Neural progenitor cell (in vitro differentiated cells): ENCODE results near the gene STARD8.

Source experiments
- CTCF ChIP-seq: fragments of 200-600 bp; sonication (generic); IDR thresholded peaks from 2 replicates; pipeline ENCODE4 v1.5.1; 2017; ENCODE audit warnings: antibody characterized with exemption, mild to moderate bottlenecking
- EZH2 ChIP-seq: fragments of 200-600 bp; sonication (generic); IDR thresholded peaks from 2 replicates; pipeline ENCODE4 v1.6.1; 2017; ENCODE audit warnings: antibody characterized with exemption, mild to moderate bottlenecking, moderate library complexity

DNA sequence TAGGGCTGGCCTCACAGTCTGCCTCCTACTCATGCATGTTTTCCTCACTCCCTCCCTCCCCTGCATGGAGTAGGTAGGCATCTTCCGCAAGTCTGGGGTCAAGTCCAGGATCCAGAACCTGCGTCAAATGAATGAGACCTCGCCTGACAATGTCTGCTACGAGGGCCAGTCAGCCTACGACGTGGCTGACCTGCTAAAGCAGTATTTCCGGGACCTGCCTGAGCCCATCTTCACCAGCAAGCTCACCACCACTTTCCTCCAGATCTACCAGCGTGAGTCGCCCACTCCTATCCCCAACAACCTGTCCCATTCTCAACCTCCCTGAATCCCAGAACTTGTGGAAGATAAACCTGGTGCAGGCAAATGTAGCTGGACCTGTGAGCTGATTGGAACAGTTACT lies 73.4 kb downstream of the STARD8 start:
- no peak for TF ChIP-seq CTCF
- no peak for TF ChIP-seq EZH2
